ENCODE results near the gene MEAF6. TPM values are rescaled to one million over a fixed set of nuclear protein-coding genes. Genes with fewer than 3 reads are reported as not detected.
A peak's percentile ranks its signal among the peaks of the same experiment; 100 is the strongest.

The MEAF6 gene
- total and polyA plus RNA-seq, 4 donors: 18.7 to 25.3 (median 21.2) TPM

GRCh38 chr1:37556712-37557196 is 42.2 kb upstream of the MEAF6 start, which contains the start of gene DNALI1:
DNALI1 (plus strand) TSS chr1:37556940; CDS start chr1:37556995, 55 bp downstream.
- WGBS: 10% methylated on average over 31 of the region's 31 CpGs

More at GRCh38 chr1:37556712-37557196, 42.2 kb upstream of the MEAF6 start, which contains the start of gene DNALI1:
- no peak for TF ChIP-seq FOXA2 (IDR thresholded peaks at IDR 0.05)
- no peak for TF ChIP-seq JUND (IDR thresholded peaks at IDR 0.05)
- TF ChIP-seq, protein P1, sequence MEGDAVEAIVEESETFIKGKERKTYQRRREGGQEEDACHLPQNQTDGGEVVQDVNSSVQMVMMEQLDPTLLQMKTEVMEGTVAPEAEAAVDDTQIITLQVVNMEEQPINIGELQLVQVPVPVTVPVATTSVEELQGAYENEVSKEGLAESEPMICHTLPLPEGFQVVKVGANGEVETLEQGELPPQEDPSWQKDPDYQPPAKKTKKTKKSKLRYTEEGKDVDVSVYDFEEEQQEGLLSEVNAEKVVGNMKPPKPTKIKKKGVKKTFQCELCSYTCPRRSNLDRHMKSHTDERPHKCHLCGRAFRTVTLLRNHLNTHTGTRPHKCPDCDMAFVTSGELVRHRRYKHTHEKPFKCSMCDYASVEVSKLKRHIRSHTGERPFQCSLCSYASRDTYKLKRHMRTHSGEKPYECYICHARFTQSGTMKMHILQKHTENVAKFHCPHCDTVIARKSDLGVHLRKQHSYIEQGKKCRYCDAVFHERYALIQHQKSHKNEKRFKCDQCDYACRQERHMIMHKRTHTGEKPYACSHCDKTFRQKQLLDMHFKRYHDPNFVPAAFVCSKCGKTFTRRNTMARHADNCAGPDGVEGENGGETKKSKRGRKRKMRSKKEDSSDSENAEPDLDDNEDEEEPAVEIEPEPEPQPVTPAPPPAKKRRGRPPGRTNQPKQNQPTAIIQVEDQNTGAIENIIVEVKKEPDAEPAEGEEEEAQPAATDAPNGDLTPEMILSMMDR (IDR thresholded peaks at IDR 0.05; ENCODE audit: low read depth, low read length, missing input control): no peak
- peak in 1 of 2 donors; percentile 74 for TF ChIP-seq GABPA (IDR thresholded peaks at IDR 0.05 in 1 of 2, conservative IDR thresholded peaks at IDR 0.05 in 1 of 2)
- no peak for TF ChIP-seq TAF1 (conservative IDR thresholded peaks at IDR 0.05)
- TF ChIP-seq FOXA1 (IDR thresholded peaks at IDR 0.05): no peak
- no peak for TF ChIP-seq RXRA (IDR thresholded peaks at IDR 0.05)
- peak; percentile 99 to 100 for TF ChIP-seq EGR1 (IDR thresholded peaks at IDR 0.05; ENCODE audit: low read depth in 2 of 2)
- peak; percentile 8 to 36 for TF ChIP-seq RAD21 (IDR thresholded peaks at IDR 0.05)
- TF ChIP-seq, protein P2, sequence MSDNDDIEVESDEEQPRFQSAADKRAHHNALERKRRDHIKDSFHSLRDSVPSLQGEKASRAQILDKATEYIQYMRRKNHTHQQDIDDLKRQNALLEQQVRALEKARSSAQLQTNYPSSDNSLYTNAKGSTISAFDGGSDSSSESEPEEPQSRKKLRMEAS (IDR thresholded peaks at IDR 0.05): peak; percentile 63
- TF ChIP-seq HNF4G (IDR thresholded peaks at IDR 0.05): no peak
- peak; percentile 90 for TF ChIP-seq YY1 (IDR thresholded peaks at IDR 0.05)
- peak; percentile 25 for TF ChIP-seq SP1 (IDR thresholded peaks at IDR 0.05)
- TF ChIP-seq NR2F2 (IDR thresholded peaks at IDR 0.05): no peak
- TF ChIP-seq, protein P3, sequence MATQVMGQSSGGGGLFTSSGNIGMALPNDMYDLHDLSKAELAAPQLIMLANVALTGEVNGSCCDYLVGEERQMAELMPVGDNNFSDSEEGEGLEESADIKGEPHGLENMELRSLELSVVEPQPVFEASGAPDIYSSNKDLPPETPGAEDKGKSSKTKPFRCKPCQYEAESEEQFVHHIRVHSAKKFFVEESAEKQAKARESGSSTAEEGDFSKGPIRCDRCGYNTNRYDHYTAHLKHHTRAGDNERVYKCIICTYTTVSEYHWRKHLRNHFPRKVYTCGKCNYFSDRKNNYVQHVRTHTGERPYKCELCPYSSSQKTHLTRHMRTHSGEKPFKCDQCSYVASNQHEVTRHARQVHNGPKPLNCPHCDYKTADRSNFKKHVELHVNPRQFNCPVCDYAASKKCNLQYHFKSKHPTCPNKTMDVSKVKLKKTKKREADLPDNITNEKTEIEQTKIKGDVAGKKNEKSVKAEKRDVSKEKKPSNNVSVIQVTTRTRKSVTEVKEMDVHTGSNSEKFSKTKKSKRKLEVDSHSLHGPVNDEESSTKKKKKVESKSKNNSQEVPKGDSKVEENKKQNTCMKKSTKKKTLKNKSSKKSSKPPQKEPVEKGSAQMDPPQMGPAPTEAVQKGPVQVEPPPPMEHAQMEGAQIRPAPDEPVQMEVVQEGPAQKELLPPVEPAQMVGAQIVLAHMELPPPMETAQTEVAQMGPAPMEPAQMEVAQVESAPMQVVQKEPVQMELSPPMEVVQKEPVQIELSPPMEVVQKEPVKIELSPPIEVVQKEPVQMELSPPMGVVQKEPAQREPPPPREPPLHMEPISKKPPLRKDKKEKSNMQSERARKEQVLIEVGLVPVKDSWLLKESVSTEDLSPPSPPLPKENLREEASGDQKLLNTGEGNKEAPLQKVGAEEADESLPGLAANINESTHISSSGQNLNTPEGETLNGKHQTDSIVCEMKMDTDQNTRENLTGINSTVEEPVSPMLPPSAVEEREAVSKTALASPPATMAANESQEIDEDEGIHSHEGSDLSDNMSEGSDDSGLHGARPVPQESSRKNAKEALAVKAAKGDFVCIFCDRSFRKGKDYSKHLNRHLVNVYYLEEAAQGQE (IDR thresholded peaks at IDR 0.05): no peak
- TF ChIP-seq, protein P4, sequence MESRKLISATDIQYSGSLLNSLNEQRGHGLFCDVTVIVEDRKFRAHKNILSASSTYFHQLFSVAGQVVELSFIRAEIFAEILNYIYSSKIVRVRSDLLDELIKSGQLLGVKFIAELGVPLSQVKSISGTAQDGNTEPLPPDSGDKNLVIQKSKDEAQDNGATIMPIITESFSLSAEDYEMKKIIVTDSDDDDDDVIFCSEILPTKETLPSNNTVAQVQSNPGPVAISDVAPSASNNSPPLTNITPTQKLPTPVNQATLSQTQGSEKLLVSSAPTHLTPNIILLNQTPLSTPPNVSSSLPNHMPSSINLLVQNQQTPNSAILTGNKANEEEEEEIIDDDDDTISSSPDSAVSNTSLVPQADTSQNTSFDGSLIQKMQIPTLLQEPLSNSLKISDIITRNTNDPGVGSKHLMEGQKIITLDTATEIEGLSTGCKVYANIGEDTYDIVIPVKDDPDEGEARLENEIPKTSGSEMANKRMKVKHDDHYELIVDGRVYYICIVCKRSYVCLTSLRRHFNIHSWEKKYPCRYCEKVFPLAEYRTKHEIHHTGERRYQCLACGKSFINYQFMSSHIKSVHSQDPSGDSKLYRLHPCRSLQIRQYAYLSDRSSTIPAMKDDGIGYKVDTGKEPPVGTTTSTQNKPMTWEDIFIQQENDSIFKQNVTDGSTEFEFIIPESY (IDR thresholded peaks at IDR 0.05): no peak
- TF ChIP-seq, protein P5, sequence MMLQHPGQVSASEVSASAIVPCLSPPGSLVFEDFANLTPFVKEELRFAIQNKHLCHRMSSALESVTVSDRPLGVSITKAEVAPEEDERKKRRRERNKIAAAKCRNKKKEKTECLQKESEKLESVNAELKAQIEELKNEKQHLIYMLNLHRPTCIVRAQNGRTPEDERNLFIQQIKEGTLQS (IDR thresholded peaks at IDR 0.05): no peak
- TF ChIP-seq HNF4A (conservative IDR thresholded peaks at IDR 0.05): no peak
- Histone ChIP-seq H3K36me3 (ENCODE audit: control insufficient read depth in 4 of 4, insufficient read depth in 3 of 4, low read depth in 1 of 4, low read length in 3 of 4) (peaks cover under 1 to 6% (median 3%) of the 10 kb centered on the region in 4 donors), H3K27me3 (ENCODE audit: control insufficient read depth in 4 of 4, insufficient read depth in 4 of 4, low read length in 3 of 4) (no peaks in the 10 kb centered on the region), H3K4me1 (ENCODE audit: control insufficient read depth in 4 of 4, insufficient read depth in 4 of 4, low read length in 3 of 4) (peaks cover 1 to 31% (median 18%) of the 10 kb centered on the region in 4 donors), H3K4me3 (ENCODE audit: low read depth in 1 of 3, low read length in 3 of 3) (peak within 1 kb of the TSS; percentile 11 to 65 (median 30)), H3K27ac (ENCODE audit: low read depth in 1 of 2, low read length in 2 of 2) (peak within 1 kb of the TSS in 1 of 2 donors; percentile 22), H3K9ac (ENCODE audit: low read depth in 1 of 2, low read length in 2 of 2) (peak within 1 kb of the TSS in 1 of 2 donors; percentile 34), H3K9me3 (ENCODE audit: control insufficient read depth in 4 of 4, low read length in 3 of 4) (no peaks in the 10 kb centered on the region)
- peak; percentile 86 for DNase-seq (ENCODE audit: low spot score)
